ENCODE results near the gene GOLPH3.
"Not testable (repeated sequence)": the region's sequence is repeated elsewhere in the genome, so short reads cannot be mapped to it uniquely, and the experiment has no call there.

Gene GOLPH3

DNA sequence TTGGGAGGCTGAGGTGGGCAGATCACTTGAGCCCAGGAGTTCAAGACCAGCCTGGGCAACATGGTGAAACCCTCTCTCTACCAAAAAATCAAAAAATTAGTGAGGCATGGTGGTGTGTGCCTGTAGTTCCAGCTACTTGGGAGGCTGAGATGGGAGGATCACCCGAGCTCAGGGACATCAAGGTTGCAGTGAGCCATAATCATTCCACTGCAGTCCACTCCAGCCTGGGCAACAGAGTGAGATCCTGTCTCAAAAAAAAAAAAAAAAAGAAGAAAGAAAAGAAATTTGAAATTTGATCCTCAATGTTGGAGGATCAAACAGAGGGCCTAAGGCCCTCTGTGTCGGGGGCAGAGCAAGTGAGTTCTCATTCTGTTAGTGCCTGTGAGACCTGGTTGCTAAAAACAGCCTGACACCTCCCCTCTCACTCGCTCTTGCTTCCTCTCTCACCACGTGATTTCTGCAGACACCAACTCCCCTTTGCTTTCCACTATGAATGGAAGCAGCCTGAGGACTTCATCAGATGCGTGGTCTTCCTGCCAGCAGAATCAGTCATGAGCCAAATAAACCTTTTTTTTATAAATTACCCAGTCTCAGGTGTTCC is 8.4 kb upstream of the GOLPH3 start:
- TF ChIP-seq, protein P1, sequence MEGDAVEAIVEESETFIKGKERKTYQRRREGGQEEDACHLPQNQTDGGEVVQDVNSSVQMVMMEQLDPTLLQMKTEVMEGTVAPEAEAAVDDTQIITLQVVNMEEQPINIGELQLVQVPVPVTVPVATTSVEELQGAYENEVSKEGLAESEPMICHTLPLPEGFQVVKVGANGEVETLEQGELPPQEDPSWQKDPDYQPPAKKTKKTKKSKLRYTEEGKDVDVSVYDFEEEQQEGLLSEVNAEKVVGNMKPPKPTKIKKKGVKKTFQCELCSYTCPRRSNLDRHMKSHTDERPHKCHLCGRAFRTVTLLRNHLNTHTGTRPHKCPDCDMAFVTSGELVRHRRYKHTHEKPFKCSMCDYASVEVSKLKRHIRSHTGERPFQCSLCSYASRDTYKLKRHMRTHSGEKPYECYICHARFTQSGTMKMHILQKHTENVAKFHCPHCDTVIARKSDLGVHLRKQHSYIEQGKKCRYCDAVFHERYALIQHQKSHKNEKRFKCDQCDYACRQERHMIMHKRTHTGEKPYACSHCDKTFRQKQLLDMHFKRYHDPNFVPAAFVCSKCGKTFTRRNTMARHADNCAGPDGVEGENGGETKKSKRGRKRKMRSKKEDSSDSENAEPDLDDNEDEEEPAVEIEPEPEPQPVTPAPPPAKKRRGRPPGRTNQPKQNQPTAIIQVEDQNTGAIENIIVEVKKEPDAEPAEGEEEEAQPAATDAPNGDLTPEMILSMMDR (IDR thresholded peaks at IDR 0.05; ENCODE audit: poor library complexity, severe bottlenecking) = no peak
- Histone ChIP-seq H3K36me3 (ENCODE audit: low read depth) (no peaks in the 10 kb centered on the region), H3K9me3 (ENCODE audit: severe bottlenecking) (peaks cover 3% of the 10 kb centered on the region), H3K4me3 (ENCODE audit: severe bottlenecking) (no peak overlapping the region), H3K27ac (ENCODE audit: poor library complexity, severe bottlenecking) (no peak overlapping the region), H3K4me1 (ENCODE audit: insufficient read depth, poor library complexity, severe bottlenecking) (no peaks in the 10 kb centered on the region), H3K27me3 (ENCODE audit: insufficient read depth, poor library complexity, severe bottlenecking) (no peaks in the 10 kb centered on the region)
- DNase-seq (ENCODE audit: low spot score) = no peak
- ATAC-seq (ENCODE audit: low read depth) = no peak

DNA sequence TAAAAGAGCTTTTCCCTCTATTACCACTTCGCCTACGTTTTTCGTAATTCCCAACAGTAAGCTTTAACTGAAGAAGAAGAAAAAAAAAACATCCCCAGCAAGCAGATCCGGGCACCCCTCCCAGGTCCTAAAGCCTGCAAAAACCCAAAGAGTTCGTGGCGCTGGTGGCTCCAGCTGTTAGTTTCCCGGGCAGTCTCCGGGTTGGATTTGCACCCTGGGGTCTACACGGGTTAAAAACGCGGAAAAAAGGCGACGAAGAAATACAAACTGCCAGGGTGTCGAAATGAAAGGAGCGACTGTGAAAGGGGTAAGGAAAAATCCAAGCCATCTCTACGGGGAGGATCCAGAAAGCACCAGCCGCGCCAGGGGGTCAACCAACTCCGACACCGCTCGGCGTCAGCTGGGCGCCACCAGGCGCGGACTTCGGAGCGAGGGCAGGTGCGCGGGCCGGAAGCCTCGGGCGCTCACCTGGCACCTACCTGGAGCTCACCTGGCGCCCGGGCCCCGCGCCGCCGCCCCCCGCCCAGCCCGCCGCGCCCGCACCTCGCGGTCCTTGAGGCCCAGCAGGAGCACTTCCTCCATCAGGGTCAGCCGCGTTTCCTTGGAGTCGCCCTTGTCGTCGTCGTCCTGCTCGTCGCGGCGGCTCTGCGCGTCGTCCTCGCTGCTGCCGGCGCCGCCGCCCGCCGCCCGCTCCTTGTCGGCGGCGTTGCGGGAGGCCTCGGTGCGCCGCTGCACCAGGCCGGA is 680 bp downstream of the GOLPH3 start:
- peak overlapping the region; percentile 85 for H3K27ac ChIP-seq (ENCODE audit: poor library complexity, severe bottlenecking)
- TF ChIP-seq, protein P1 (IDR thresholded peaks at IDR 0.05; ENCODE audit: poor library complexity, severe bottlenecking) = no peak
- ATAC-seq (ENCODE audit: low read depth) (peak; percentile 41), DNase-seq (ENCODE audit: low spot score) (peak; percentile 72)
- peak overlapping the region; percentile 87 for H3K4me3 ChIP-seq (ENCODE audit: severe bottlenecking)
- peaks cover 45% of the 10 kb centered on the region for H3K36me3 ChIP-seq (ENCODE audit: low read depth)
- H3K27me3 ChIP-seq (ENCODE audit: insufficient read depth, poor library complexity, severe bottlenecking) = no peaks in the 10 kb centered on the region
- H3K4me1 ChIP-seq (ENCODE audit: insufficient read depth, poor library complexity, severe bottlenecking) = peaks cover 21% of the 10 kb centered on the region
- no peaks in the 10 kb centered on the region for H3K9me3 ChIP-seq (ENCODE audit: severe bottlenecking)

DNA sequence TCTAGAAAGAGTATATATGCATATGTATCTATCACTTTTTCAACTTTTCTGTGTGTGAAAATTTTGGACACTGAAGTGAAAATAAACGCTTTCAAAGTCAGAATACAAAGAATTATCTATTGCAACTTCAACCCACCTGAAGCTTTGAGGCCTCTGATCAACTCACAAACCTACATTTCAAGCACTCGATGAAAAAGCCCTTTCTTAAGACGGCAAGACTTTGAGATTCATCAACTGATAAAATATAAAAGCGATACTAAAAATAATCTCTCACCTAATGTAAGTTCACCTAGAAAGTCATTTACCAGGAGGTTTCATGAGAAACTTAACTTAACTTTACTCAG is 1.2 kb downstream of the GOLPH3 start:
- no peak for DNase-seq (ENCODE audit: low spot score)
- no peaks in the 10 kb centered on the region for H3K27me3 ChIP-seq (ENCODE audit: insufficient read depth, poor library complexity, severe bottlenecking)
- ATAC-seq (ENCODE audit: low read depth) = no peak
- peak overlapping the region; percentile 85 for H3K27ac ChIP-seq (ENCODE audit: poor library complexity, severe bottlenecking)
- H3K4me3 ChIP-seq (ENCODE audit: severe bottlenecking) = peak overlapping the region; percentile 87
- TF ChIP-seq, protein P1 (IDR thresholded peaks at IDR 0.05; ENCODE audit: poor library complexity, severe bottlenecking) = no peak
- H3K9me3 ChIP-seq (ENCODE audit: severe bottlenecking) = no peaks in the 10 kb centered on the region
- H3K4me1 ChIP-seq (ENCODE audit: insufficient read depth, poor library complexity, severe bottlenecking) = peaks cover 21% of the 10 kb centered on the region
- peaks cover 50% of the 10 kb centered on the region for H3K36me3 ChIP-seq (ENCODE audit: low read depth)

DNA sequence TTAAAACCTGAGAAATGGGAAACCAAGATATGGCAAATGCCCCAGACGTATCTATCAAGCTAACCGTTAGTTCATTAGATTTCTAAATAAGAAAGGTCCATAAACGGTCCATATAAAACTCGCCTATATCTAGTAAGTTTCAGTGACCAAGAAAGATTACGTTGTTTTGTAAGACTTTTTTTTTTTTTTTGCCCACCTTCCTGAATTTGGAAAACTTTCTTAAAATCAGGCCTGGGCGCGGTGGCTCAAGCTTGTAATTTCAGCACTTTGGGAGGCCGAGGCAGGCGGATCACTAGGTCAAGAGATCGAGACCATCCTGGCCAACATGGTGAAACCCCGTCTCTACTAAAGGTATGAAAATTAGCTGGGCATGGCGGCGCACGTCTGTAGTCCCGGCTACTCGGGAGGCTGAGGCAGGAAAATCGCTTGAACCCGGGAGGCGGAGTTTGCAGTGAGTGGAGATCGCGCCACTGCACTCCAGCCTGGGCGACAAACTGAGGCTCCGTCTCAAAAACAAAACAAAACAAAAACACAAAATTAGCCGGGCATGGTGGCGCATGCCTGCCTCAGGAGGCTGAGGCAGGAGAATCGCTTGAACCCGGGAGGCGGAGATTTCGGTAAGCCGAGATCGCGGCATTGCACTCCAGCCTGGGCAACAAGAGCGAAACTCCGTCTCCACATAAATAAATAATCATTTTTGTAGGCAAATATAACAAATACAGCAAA is 1.8 kb downstream of the GOLPH3 start:
- DNase-seq (ENCODE audit: low spot score); H3K27me3 ChIP-seq (ENCODE audit: insufficient read depth, poor library complexity, severe bottlenecking); ATAC-seq (ENCODE audit: low read depth); H3K9me3 ChIP-seq (ENCODE audit: severe bottlenecking): not testable (repeated sequence)
- Histone ChIP-seq H3K36me3 (ENCODE audit: low read depth) (peaks cover 55% of the 10 kb centered on the region), H3K4me1 (ENCODE audit: insufficient read depth, poor library complexity, severe bottlenecking) (peaks cover 21% of the 10 kb centered on the region), H3K27ac (ENCODE audit: poor library complexity, severe bottlenecking) (peak overlapping the region; percentile 85), H3K4me3 (ENCODE audit: severe bottlenecking) (peak overlapping the region; percentile 87)
- TF ChIP-seq, protein P1 (IDR thresholded peaks at IDR 0.05; ENCODE audit: poor library complexity, severe bottlenecking) = peak; percentile 0
